Forelimb muscle (tissue), 1 donor: ENCODE measurements around the gene LPCAT2. TPM values are rescaled to one million over a fixed set of nuclear protein-coding genes. Genes with fewer than 3 reads are reported as not detected.

ENCODE experiments used
- DNase-seq: peaks from one replicate; pipeline ENCODE4 v3.0.0-alpha.2; 2013; ENCODE audit warnings: low read depth
- polyA plus RNA-seq: library from polyadenylated mRNA; unstranded; fragments of 120-200 nt; gene quantifications from one replicate; pipeline ENCODE4 v1.2.1, GENCODE V29; 2013; ENCODE audit not compliant: insufficient read length

LPCAT2 gene, protein sequence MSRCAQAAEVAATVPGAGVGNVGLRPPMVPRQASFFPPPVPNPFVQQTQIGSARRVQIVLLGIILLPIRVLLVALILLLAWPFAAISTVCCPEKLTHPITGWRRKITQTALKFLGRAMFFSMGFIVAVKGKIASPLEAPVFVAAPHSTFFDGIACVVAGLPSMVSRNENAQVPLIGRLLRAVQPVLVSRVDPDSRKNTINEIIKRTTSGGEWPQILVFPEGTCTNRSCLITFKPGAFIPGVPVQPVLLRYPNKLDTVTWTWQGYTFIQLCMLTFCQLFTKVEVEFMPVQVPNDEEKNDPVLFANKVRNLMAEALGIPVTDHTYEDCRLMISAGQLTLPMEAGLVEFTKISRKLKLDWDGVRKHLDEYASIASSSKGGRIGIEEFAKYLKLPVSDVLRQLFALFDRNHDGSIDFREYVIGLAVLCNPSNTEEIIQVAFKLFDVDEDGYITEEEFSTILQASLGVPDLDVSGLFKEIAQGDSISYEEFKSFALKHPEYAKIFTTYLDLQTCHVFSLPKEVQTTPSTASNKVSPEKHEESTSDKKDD
- polyA plus RNA-seq, result 21.8 TPM

DNA sequence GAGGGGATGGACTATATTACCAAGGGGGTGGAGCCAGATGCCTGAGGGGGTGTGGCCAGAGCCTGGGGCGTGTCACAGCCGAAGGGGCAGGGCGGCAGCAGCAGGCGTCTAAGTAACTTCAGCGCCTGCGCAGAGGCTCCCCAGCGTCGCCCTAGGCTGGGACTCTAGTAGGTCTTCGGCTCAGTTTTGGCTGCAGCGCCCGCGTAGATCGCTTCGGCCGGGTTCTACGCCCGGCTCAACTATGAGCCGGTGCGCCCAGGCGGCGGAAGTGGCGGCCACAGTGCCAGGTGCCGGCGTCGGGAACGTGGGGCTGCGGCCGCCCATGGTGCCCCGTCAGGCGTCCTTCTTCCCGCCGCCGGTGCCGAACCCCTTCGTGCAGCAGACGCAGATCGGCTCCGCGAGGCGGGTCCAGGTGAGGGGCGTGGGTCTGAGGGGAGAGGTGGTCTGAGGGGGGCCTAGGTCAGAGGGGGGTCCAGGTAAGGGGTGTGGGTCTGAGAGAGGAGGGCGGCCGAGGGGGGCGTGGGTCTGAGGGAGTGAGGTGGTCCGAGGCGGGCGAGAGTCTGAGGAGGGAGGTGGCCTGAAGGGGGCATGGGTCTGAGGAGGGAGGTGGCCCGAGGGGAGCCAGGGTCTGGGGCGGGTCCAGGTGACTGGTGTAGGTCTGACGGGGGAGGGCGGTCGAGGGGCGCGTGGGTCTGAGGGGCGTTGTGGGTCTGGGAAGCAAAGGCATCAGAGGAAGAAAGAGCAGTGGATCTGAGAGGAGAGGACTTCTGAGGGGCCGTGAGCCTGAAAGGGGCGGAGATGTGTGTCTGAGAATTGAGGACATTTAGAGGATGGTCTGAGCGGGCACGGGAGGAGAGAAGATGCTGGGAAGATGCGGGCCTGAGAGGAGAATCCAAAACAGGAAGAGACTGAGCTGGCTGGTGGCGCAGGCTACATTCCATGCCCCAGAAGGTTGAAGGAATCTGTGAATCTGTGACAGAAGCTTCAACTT lies at the start of gene LPCAT2:
Gene LPCAT2 (plus strand): TSS at position 132 of the 991 bp plus-strand sequence. CDS start 110 bp downstream, at position 242.
- DNase-seq, result peak; percentile 67

DNA sequence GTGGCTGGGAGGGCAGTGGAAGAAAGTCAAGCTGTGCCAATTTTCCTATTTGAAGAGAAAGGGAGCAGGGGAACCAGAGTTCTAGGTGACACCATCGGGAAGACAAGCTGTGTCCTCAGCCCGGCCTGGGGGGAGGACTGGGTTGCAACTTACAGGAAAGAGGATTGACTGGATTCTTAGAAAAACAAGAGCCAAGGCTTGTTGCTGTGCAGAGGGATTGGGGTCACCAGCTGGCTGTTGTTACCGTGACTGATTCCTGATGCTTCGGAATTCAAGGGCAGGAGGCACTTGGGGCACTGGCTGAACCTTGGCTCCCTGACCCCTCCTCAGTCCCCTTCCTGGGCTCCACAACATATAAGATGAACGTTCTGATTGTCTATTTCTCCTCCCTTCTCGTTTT lies 46.6 kb upstream of the LPCAT2 start:
- no peak for DNase-seq

DNA sequence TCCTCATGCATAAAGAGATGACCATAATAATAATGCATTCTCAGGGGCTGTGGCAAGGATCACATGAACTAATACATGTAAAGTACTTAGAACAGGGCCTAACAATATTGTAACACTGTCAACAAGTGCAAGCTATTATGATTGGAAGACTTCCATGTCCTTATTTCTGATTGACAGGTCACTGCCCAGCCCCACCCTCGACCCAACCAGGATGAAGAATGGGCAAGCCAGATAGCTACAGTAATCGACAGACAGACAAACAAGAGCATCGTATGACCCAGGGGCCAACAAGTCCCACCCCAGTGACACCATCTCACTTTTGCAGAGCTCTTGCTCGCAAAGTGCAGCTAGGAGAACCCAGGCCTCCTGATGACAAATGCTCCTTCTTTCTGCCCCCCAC lies 44.5 kb upstream of the LPCAT2 start:
- no peak for DNase-seq

DNA sequence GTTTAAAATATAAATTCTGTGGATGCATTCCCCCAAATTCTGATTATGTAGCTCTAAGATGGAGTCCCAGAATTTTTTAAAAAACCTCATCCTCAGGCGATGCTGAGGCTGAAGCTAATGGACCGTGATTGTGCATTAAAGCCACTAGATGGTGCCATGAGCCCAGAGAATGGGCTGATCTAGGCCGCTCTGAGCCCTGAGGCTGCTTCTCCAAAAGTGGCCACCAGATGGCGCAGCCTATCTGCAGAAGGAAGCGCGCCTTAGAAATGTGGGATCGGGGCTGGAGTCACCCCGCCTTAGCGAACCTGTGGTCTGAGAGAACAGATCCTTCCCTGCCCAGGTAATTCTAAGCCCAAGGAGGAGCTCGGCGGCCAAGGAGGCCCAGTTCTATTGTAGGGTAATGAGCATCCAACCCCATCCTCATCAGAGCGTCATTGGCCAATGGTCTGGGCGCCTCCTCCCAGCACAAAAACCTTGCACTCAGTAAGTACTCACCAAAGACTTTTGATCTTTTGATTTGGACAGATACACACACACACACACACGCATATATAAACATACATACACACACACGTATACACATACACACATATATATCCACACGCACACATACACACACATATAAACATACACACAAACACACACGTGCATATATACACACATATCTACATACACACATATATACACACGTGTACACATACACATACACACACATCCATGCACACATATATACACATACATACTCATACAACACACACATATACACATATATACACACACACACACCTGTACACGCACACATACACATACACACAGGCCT lies 43.6 kb upstream of the LPCAT2 start:
- peak; percentile 73 for DNase-seq

DNA sequence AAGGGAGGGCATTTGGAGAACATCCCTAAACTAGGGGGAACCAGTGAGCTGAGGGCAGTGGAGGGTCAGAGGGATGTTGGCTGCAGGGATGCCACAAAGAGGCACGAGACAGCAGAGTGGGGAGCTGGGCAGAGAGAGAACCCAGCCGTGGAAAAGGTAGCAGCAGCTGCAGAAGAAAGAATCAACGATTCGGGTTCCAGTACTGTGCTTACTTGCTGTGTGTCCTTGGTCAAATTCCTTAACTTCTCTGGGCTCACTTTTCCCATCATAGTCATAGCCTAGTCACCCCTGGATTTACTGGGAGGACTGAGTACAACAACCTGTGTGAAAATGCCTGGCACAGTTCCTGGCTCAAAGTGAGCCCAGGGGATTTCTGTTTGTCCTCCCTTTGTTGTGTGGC lies 42.7 kb upstream of the LPCAT2 start:
- no peak for DNase-seq

DNA sequence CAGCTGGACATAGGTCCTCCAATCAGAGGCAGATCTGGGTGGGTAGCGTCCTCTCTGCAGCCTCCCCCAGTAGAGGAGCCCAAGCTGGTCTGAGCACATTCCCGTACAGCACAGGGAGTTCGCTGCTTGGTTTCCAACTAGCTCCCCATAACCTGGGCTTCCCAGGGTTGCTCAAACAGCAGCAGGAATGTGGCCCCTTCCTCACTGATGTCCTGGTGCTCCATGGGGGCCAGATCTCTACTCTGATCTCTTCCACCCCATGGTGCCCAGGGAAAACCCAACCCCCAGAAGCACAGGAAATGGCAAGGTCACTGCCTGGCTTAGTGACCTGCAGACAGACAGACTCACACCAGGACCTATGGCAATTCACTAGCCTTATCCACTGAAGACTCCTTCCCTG lies 41.0 kb upstream of the LPCAT2 start:
- no peak for DNase-seq

DNA sequence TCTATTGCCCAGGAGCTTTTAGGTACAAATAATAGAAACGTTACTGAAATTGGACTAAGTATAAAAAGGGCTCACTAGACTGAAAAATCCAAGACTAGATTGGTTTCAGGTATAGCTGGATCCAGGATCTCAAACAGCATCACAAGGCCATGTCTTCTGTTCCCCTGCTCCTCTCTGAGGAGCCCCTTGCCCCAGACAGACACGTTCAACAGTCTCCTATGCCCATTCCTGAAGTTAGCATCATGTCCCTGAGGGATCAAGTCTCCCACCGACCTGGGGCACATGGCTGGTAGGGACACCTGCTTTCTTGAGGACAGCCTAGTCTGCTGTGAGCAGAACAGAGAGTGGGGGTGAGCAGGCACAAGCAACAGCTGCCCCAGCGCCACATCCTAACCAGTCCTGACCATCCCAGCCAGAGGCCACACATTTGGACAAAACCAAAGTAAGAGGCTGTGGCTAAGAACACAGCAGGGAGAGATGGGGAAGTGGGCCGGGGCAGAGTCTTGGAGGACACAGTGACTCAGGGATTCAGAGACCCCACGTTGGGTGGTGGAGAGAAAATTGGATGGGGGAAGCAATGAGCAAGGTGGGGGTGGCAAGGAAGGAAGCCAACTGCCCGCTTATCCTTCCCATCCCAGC lies 40.4 kb upstream of the LPCAT2 start:
- no peak for DNase-seq

DNA sequence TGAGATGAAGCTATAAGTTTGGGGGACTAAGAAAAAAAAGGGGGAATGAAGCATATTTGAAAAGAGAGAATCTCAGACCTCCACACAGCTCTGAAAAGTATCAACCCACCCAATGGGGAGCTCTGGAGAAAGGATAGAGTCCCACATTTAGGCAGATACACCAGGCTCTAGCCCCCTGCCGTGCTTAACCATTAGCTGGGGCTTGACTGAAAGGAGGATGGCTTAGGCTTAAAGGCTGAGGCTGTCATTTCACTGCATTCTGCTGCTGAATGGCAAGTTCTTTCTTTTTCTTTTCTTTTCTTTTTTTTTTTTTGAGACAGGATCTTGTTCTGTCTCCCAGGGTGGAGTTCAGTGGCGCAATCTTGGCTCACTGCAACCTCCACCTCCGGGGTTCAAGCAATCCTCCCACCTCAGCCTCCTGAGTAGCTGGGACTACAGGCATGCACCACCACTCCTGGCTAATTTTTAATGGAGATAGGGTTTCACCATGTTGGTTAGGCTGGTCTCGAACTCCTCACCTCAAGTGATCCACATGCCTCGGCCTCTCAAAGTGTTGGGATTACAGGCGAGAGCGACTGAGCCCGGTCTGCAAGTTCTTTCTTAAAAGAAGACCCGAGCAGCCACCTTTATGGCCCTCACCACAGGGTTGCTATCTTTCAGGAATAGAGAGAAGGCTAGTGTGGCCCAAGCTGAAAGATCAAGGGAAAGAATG lies 38.9 kb upstream of the LPCAT2 start:
- no peak for DNase-seq

DNA sequence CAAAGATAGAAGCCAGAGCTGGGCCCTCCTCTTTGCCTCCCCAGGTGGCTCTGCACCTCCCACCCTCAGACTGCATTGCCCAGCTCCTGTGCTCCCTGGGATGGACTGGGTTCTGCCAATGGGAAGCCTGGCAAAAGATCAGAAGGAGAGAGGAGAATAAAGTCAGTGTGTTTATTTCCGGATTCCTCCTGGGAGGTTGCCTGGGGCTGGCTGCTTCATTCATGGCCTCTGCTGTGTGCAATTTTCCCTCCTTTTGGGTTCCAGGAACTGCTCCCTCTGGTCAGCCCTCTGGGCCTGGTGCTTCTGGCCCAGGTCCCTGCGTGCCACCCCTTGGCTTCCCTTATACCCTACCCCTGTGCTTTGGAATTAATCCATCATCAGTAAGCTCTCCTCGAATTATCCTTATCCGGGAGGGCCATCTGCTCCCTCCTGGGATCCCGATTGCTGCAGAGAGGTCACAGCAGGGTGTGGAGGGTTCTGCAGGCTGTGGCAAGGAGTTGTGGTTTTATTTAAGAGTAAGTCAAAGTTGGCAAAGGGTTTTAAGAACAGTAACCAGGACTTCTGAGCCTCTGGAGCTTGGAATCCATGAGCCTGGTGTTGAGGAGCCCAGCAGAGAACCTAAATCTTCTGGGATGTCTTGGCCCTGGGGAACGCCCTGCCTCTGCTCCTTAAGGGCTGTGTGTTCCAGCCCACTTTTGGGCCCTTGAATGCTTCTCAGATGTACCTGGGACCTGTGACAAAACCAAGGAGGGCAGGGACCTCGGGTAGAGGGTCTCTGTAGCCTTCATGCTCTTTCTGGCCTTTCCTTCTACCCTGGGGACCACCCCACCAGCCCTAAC lies 38.1 kb upstream of the LPCAT2 start:
- DNase-seq, result no peak

DNA sequence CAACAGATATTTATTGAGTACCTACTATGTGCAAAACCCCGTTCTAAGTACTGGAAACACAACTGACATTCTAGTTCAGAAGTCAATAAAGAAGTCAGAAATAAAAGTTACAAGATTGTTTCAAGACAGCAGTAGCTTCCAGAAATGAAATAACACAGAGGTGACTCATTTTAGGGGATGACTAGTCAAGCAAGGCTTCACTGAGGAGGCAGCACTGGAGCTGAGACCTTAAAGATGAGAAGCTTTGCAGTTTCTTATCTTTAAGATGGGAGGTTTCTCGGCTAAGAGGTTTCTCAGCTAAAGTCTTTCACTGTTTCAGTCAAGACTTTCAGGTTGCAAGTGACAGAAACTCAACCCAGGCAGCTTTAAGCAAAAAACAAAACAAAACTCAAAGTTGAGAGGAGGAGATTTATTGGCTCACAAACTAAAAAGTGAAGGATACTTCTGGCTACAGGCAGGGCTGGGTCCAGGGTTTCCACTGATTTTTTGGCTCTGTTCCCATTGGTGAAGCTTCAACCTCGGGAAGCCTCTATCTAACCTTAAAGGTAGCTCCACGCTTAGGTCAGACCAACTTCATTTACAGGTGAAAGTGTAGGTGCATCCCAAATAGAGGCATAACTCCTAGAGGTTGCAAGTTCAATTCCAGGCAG lies 37.3 kb upstream of the LPCAT2 start:
- no peak for DNase-seq

DNA sequence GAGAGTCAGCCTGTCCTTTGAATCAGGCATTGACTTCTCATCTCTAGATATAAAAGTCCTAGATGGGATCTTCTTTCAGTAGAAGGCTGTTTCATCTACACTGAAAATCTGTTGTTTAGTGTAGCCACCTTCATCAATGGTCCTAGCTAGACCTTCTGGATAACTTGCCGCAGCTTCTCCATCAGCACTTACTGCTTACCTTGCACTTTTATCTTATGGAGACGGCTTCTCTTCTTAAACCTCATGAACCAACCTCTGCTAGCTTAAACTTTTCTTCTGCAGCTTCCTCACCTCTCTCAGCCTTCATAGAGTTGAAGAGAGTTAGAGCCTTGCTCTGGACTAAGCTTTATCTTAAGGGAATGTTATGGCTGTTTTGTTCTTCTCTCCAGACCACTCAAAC lies 35.3 kb upstream of the LPCAT2 start:
- no peak for DNase-seq

DNA sequence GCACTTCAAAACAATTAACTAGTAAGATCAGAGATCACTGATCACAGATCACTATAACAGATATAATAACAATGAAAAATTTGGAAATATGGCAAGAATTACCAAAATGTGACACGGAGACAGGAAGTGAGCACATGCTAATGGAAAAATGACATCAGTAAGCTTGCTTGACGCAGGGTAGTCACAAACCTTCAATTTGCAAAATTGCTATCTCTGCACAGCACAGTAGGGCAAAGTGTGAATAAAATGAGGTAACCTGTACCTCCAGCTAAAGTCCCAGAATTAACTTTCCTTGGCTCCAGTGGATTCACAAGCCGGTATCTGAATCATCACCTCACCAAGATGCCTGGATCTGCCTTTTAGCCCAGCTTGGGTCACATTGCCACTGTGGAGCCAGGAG lies 34.1 kb upstream of the LPCAT2 start:
- DNase-seq, result no peak

DNA sequence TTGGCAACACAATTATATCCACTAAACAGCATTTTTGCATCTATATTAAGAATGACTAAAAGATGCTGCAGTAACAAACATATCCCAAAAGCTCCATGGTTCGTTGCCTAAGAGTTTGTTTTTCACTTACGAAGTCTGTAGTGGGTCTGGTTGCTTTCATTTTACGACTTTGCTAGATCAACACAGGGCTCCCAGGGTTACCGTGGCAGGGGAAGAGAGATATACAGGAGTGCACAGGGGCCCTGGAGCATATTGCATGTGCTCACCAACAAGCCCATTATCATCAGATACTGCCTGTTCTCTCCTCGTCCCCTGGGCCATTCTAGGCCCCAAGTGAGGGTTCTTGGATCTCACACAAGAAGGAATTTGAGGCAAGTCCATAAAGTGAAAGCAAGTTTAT lies 33.0 kb upstream of the LPCAT2 start:
- no peak for DNase-seq

DNA sequence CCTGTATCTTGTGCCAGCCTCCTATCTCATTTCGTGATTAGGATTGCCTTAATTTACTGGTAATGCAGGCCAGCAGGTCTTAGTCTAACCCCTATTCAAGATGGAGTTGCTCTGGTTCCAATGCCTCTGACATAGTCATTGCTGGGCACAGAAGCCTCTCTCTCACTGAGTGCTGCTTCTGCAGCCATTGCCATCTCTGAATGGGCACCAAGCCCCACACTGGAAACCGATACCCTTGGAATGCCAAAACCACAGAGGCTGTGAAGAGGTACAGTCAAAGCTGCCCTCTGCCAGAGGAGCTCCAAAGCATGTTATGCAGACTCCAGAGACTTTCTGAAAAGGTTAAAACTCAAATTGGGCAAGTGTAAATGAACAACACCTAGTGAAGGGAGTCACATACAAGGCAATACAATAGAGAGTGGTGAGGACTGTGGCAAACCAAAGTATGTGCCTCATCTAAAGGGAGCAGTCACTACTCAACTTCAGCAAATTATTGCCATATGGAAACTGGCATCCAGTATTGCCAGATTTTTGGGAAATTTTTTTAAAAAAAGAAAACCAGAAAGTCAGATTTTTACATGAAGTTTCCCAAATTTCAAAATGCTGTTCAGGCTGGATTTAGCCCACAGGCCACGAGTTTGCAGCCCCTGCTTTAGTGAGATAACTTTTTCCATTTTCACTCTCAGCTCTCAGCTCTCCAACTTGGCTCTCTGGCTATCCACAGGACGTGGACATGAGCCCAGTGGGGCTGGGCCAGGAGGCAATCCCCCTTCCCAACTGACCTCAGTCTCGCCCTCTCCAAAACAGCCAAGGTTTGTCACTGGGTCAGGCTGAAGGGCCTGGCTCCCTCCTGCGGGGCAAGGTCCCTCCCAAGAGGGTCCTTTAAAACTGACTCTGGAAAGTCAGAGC lies 32.0 kb upstream of the LPCAT2 start:
- DNase-seq, result peak; percentile 77

DNA sequence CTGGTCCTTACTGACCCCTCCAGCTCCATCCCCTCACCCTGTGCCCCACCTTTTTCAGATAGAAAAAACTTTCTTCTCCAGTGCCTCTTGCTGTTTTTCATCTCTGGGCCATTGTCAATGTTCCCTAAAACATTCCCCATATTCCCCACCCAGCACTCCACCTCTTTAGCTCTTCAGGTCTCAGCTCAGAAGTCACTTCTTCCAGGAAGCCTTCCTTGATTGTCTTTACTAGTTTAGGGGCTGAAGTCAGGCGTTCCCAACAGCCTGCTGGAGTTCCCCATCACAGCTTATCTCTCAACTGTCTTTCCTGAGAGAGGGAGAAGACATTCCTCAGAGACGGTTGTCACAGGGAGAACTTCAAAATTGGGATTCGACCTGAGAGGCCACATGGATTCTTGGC lies 31.1 kb upstream of the LPCAT2 start:
- no peak for DNase-seq

DNA sequence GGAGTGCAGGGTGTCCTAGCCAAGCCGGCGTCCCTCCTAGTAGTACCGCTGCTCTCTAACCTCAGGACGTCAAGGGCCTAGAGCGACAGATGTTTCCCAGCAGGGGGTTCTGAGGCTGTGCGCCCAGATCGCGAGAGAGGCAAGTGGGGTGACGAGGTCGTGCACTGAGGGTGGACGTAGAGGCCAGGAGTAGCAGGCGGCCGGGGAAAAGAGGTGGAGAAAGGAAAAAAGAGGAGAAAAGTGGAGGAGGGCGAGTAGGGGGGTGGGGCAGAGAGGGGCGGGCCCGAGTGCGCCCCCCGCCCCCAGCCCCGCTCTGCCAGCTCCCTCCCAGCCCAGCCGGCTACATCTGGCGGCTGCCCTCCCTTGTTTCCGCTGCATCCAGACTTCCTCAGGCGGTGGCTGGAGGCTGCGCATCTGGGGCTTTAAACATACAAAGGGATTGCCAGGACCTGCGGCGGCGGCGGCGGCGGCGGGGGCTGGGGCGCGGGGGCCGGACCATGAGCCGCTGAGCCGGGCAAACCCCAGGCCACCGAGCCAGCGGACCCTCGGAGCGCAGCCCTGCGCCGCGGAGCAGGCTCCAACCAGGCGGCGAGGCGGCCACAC lies 29.9 kb upstream of the LPCAT2 start, which contains the start of gene MMP2:
Gene MMP2 (plus strand): TSS at position 372 of the 603 bp plus-strand sequence. CDS start 282 bp downstream, outside the sequence.
- DNase-seq, result no peak
